HEK293T (cell line): ENCODE measurements around the gene GLTP.
A peak's percentile ranks its signal among the peaks of the same experiment; 100 is the strongest.

ENCODE experiments used
- CTCF ChIA-PET: fragments of 350-600 bp; formaldehyde crosslinking; extraction: SDS; loops from one replicate; lab custom pipeline; 2021; ENCODE audit warnings: antibody characterized with exemption, inconsistent platforms; lab: Yijun Ruan, JAX
- POLR2A ChIA-PET: fragments of 350-600 bp; formaldehyde crosslinking; extraction: SDS; loops from one replicate; lab custom pipeline; 2020; ENCODE audit warnings: antibody characterized with exemption, inconsistent platforms; lab: Yijun Ruan, JAX
- DNase-seq: peaks from one replicate; pipeline ENCODE4 v3.0.0; 2012; ENCODE audit warnings: mixed read lengths; ENCODE audit errors: extremely low spot score
- ARNT ChIP-seq: fragments of 450-650 bp; IDR thresholded peaks from 2 replicates; pipeline ENCODE4 v1.6.1; 2017; ENCODE audit warnings: mild to moderate bottlenecking
- BHLHE40 ChIP-seq: fragments of 450-650 bp; IDR thresholded peaks from 2 replicates; pipeline ENCODE4 v1.6.1; 2016; ENCODE audit warnings: mild to moderate bottlenecking, moderate library complexity, borderline replicate concordance
- CTBP1 ChIP-seq: fragments of 450-650 bp; IDR thresholded peaks from 2 replicates; pipeline ENCODE4 v1.6.1; 2016; ENCODE audit warnings: borderline replicate concordance
- ELF4 ChIP-seq: fragments of 450-650 bp; IDR thresholded peaks from 2 replicates; pipeline ENCODE4 v1.6.1; 2017; ENCODE audit warnings: antibody characterized with exemption
- FOXA1 ChIP-seq: fragments of 450-650 bp; IDR thresholded peaks from 2 replicates; pipeline ENCODE4 v1.6.1; 2016; ENCODE audit warnings: mild to moderate bottlenecking
- FOXK2 ChIP-seq: fragments of 450-650 bp; IDR thresholded peaks from 2 replicates; pipeline ENCODE4 v1.6.1; 2016; ENCODE audit warnings: mild to moderate bottlenecking
- FOXM1 ChIP-seq: fragments of 450-650 bp; IDR thresholded peaks from 2 replicates; pipeline ENCODE4 v1.6.1; 2017; ENCODE audit warnings: mild to moderate bottlenecking, borderline replicate concordance
- HDGF ChIP-seq: fragments of 450-650 bp; IDR thresholded peaks from 2 replicates; pipeline ENCODE4 v1.6.1; 2017; ENCODE audit warnings: antibody characterized with exemption, borderline replicate concordance
- L3MBTL2 ChIP-seq: fragments of 450-650 bp; conservative IDR thresholded peaks from 2 replicates; pipeline ENCODE4 v1.6.1; 2016; ENCODE audit warnings: mild to moderate bottlenecking
- LEF1 ChIP-seq: fragments of 450-650 bp; IDR thresholded peaks from 2 replicates; pipeline ENCODE4 v1.6.1; 2017; ENCODE audit warnings: mild to moderate bottlenecking, borderline replicate concordance
- NFRKB ChIP-seq: fragments of 450-650 bp; IDR thresholded peaks from 2 replicates; pipeline ENCODE4 v1.6.1; 2016; ENCODE audit warnings: mild to moderate bottlenecking, moderate library complexity
- PKNOX1 ChIP-seq: fragments of 450-650 bp; IDR thresholded peaks from 2 replicates; pipeline ENCODE4 v1.6.1; 2016
- SP1 ChIP-seq: fragments of 450-650 bp; IDR thresholded peaks from 2 replicates; pipeline ENCODE4 v1.6.1; 2017
- SUZ12 ChIP-seq: fragments of 450-650 bp; IDR thresholded peaks from 2 replicates; pipeline ENCODE4 v1.6.1; 2016; ENCODE audit warnings: mild to moderate bottlenecking
- TARDBP ChIP-seq: fragments of 450-650 bp; IDR thresholded peaks from 2 replicates; pipeline ENCODE4 v1.6.1; 2016
- ZNF384 ChIP-seq: fragments of 450-650 bp; IDR thresholded peaks from 2 replicates; pipeline ENCODE4 v1.6.1; 2016

Gene GLTP

GRCh38 chr12:109813810-109814416 is 66.4 kb downstream of the GLTP start:
- ChIA-PET POLR2A (no interaction called here), CTCF (no interaction called here)
- TF ChIP-seq NFRKB = no peak
- TF ChIP-seq HDGF = no peak
- TF ChIP-seq CTBP1 = peak; percentile 43; the same call in 1 of the 2 replicates
- peak; percentile 59 for TF ChIP-seq PKNOX1
- no peak for DNase-seq

DNA sequence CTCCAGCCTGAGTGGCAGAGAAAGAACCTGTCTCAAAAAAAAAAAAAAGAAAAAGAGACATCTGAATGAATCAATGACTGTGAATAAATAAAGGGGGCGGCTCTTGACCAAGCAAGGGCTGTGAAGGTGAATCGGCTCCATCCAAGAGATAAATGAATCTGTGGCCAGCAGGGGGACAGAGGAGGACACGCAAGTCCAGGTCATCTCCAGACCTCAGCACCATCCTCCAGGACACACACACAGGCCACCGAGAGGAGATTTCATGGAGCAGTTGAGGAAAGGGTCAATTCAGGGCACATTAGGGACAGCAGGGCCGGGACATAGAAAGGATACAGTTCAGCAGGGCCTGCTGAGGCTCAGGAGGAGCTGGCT is 68.7 kb downstream of the GLTP start:
- DNase-seq = no peak
- CTCF ChIA-PET = no interaction called here
- TF ChIP-seq ZNF384 (no peak), BHLHE40 (no peak)
- POLR2A ChIA-PET = no interaction called here

GRCh38 chr12:109810954-109811623 is 69.3 kb downstream of the GLTP start:
- no peak for DNase-seq
- no peak for TF ChIP-seq HDGF
- no peak for TF ChIP-seq BHLHE40
- no peak for TF ChIP-seq NFRKB
- TF ChIP-seq ELF4 = no peak
- ChIA-PET POLR2A (no interaction called here), CTCF (no interaction called here)

DNA sequence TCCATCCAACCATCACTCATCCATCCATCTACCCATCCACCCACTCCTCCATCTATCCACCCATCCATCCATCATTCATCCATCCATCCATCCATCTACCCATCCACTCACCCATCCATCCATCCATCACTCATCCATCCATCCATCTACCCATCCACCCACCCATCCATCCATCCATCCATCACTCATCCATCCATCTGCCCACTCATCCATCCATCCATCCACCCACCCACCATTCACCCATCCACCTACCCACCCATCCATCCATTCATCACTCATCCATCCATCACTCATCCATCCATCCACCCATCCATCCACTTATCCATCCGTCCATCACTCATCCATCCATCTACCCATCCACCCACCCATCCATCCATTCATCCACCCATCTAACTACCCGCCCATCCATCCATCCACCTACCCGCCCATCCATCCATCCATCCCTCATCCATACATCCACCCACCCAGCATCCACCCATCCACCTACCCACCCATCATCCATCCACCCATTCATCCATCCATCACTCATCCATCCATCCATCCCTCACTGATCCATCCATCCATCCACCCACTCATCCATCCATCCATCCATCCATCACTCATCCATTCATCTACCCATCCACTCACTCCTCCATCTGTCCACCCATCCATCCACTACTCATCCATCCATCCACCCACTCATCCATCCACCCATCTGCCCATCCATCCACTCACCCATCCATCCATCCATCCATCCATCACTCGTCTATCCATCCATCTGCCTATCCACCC is 71.3 kb downstream of the GLTP start:
- DNase-seq = no peak
- ChIA-PET POLR2A (no interaction called here), CTCF (no interaction called here)
- no peak for TF ChIP-seq BHLHE40
- no peak for TF ChIP-seq CTBP1
- no peak for TF ChIP-seq FOXA1
- no peak for TF ChIP-seq SUZ12
- TF ChIP-seq LEF1 = no peak
- TF ChIP-seq L3MBTL2 = no peak
- no peak for TF ChIP-seq TARDBP
- TF ChIP-seq ZNF384 = no peak
- TF ChIP-seq NFRKB = no peak
- TF ChIP-seq FOXK2 = no peak
- no peak for TF ChIP-seq FOXM1
- no peak for TF ChIP-seq ARNT

GRCh38 chr12:109807954-109808643 is 72.2 kb downstream of the GLTP start:
- ChIA-PET POLR2A (interaction anchor here (1.4 kb wide), 1 partner anchor 37 kb away, joined by 7 read pairs; no protein-coding TSS in a partner anchor), CTCF (no interaction called here)
- TF ChIP-seq SP1 = no peak

GRCh38 chr12:109804820-109805761 is 75.2 kb downstream of the GLTP start:
- POLR2A ChIA-PET = interaction anchor here (0.7 kb wide), 1 partner anchor 17 kb away, joined by 3 read pairs; no protein-coding TSS in a partner anchor
- CTCF ChIA-PET = interaction anchor here (0.9 to 2.2 kb wide), 7 partner anchors 10 to 207 kb away, joined by 3 to 10 read pairs (median 5); partner anchors contain the start of gene TRPV4
- no peak for TF ChIP-seq ZNF384
- TF ChIP-seq ARNT = no peak
- TF ChIP-seq HDGF = no peak
- TF ChIP-seq LEF1 = no peak
- TF ChIP-seq SUZ12 = no peak
- no peak for TF ChIP-seq NFRKB
- TF ChIP-seq FOXK2 = no peak
- TF ChIP-seq PKNOX1 = no peak
- TF ChIP-seq SP1 = no peak
- TF ChIP-seq FOXM1 = no peak
- no peak for TF ChIP-seq FOXA1
- no peak for TF ChIP-seq CTBP1
- TF ChIP-seq TARDBP = no peak
- peak; percentile 83 for DNase-seq

More at GRCh38 chr12:109807954-109808643, 72.2 kb downstream of the GLTP start:
- no peak for DNase-seq
